Measurements from ENCODE around the gene MAGEC1.

GRCh38 chrX:141928432-141928831 lies 24.7 kb downstream of the MAGEC1 start:
- TF ChIP-seq CREB1 (IDR thresholded peaks at IDR 0.05; ENCODE audit: low read depth) (no peak), TAF1 (IDR thresholded peaks at IDR 0.05; ENCODE audit: low read depth) (no peak), TCF12 (IDR thresholded peaks at IDR 0.05; ENCODE audit: low read depth) (no peak)

Measured in Ishikawa (cell line).